Measurements from ENCODE around the gene WWC2.

DNA sequence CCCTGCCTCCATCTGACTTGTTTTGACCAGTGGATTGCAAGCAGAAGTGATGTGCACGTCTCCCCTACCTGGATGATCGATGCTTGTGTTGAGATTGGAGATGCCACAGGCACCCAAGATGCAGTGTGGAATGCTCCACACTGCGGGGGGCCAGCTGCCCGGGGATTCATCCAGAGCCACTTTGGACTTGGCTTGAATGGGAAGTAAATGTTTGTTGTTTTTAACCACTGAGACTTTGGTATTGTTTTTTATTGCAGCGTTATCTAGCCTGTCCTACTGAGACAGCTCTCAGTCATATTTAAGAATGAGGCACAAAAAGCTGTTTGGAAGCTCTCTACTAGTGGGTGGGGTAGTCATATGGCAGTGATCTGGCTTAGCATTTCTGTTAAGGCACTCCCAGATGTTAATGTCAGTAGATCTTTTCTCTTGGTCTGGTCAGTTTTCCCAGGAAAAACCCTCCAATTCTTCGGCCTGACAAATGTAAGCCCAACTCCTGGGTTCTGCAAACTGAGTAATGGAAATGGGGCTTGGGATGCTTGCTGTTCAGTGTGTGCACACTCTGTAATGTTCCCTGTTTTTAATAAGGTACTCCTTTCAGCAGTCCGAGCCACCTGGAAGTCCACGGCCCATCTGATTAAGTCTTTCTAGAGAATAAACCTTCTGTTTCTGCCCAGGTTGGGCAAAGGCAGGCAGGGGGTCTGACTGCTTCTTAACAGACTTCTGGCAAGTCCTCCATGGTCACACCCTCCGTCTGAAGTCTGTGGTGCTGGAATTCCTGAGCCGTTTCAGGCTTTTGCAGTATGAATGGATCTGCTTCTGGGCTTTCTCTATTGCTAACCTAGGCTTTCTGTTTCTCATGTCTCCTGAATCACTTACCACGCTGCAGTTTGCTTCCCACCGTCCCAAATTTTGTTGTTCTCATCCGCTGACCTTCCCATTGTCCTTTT lies 74.8 kb downstream of the WWC2 start:
- TF ChIP-seq ZNF501 (tag by site-specific recombination; IDR thresholded peaks at IDR 0.05) = no peak
- TF ChIP-seq, protein P1, sequence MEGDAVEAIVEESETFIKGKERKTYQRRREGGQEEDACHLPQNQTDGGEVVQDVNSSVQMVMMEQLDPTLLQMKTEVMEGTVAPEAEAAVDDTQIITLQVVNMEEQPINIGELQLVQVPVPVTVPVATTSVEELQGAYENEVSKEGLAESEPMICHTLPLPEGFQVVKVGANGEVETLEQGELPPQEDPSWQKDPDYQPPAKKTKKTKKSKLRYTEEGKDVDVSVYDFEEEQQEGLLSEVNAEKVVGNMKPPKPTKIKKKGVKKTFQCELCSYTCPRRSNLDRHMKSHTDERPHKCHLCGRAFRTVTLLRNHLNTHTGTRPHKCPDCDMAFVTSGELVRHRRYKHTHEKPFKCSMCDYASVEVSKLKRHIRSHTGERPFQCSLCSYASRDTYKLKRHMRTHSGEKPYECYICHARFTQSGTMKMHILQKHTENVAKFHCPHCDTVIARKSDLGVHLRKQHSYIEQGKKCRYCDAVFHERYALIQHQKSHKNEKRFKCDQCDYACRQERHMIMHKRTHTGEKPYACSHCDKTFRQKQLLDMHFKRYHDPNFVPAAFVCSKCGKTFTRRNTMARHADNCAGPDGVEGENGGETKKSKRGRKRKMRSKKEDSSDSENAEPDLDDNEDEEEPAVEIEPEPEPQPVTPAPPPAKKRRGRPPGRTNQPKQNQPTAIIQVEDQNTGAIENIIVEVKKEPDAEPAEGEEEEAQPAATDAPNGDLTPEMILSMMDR (tag by site-specific recombination; IDR thresholded peaks at IDR 0.05) = no peak
- TF ChIP-seq, protein P2, sequence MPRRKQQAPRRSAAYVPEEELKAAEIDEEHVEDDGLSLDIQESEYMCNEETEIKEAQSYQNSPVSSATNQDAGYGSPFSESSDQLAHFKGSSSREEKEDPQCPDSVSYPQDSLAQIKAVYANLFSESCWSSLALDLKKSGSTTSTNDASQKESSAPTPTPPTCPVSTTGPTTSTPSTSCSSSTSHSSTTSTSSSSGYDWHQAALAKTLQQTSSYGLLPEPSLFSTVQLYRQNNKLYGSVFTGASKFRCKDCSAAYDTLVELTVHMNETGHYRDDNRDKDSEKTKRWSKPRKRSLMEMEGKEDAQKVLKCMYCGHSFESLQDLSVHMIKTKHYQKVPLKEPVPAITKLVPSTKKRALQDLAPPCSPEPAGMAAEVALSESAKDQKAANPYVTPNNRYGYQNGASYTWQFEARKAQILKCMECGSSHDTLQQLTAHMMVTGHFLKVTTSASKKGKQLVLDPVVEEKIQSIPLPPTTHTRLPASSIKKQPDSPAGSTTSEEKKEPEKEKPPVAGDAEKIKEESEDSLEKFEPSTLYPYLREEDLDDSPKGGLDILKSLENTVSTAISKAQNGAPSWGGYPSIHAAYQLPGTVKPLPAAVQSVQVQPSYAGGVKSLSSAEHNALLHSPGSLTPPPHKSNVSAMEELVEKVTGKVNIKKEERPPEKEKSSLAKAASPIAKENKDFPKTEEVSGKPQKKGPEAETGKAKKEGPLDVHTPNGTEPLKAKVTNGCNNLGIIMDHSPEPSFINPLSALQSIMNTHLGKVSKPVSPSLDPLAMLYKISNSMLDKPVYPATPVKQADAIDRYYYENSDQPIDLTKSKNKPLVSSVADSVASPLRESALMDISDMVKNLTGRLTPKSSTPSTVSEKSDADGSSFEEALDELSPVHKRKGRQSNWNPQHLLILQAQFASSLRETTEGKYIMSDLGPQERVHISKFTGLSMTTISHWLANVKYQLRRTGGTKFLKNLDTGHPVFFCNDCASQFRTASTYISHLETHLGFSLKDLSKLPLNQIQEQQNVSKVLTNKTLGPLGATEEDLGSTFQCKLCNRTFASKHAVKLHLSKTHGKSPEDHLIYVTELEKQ (tag by site-specific recombination; IDR thresholded peaks at IDR 0.05; ENCODE audit: borderline replicate concordance) = no peak
- no peak for TF ChIP-seq HIC1 (tag by site-specific recombination; IDR thresholded peaks at IDR 0.05)
- no peak for TF ChIP-seq ZNF544 (tag by site-specific recombination; IDR thresholded peaks at IDR 0.05)
- TF ChIP-seq PBX3 (CRISPR knock-in tag; IDR thresholded peaks at IDR 0.05) = no peak
- no peak for TF ChIP-seq ZNF416 (tag by site-specific recombination; IDR thresholded peaks at IDR 0.05)
- no peak for TF ChIP-seq ZNF24 (tag by site-specific recombination; IDR thresholded peaks at IDR 0.05)
- no peak for TF ChIP-seq ZNF391 (tag by site-specific recombination; IDR thresholded peaks at IDR 0.05; ENCODE audit: borderline replicate concordance, low read depth)
- TF ChIP-seq, protein P3, sequence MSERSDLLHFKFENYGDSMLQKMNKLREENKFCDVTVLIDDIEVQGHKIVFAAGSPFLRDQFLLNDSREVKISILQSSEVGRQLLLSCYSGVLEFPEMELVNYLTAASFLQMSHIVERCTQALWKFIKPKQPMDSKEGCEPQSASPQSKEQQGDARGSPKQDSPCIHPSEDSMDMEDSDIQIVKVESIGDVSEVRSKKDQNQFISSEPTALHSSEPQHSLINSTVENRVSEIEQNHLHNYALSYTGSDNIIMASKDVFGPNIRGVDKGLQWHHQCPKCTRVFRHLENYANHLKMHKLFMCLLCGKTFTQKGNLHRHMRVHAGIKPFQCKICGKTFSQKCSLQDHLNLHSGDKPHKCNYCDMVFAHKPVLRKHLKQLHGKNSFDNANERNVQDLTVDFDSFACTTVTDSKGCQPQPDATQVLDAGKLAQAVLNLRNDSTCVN (tag by site-specific recombination; optimal IDR thresholded peaks at IDR 0.05) = no peak
